Liver (tissue), 9 donors: ENCODE results near the gene UGT1A7. TPM values are rescaled to one million over a fixed set of nuclear protein-coding genes. Genes with fewer than 3 reads are reported as not detected.

Source experiments
- DNase-seq: peaks from one replicate; pipeline ENCODE4 v3.0.0-alpha.2; 2017; ENCODE audit warnings: low spot score
- H3K27ac ChIP-seq, 2 donors: one replicate each; pipeline ENCODE4 v1.7.0; 2013; ENCODE audit warnings: inconsistent platforms in 2 of 2, low read length in 2 of 2, control low read depth in 1 of 2, low read depth in 1 of 2, mild to moderate bottlenecking in 1 of 2
- H3K27me3 ChIP-seq, 4 donors: one replicate each; pipeline versions ENCODE4 v1.6.1 to v1.7.0; 2013; ENCODE audit warnings: low read length in 3 of 4, inconsistent platforms in 1 of 4, mild to moderate bottlenecking in 1 of 4, moderate library complexity in 1 of 4; ENCODE audit not compliant: control insufficient read depth in 4 of 4, insufficient read depth in 4 of 4
- H3K36me3 ChIP-seq, 4 donors: one replicate each; pipeline versions ENCODE4 v1.6.1 to v1.7.0; 2013; ENCODE audit warnings: low read length in 3 of 4, mild to moderate bottlenecking in 3 of 4, low read depth in 1 of 4, moderate library complexity in 1 of 4; ENCODE audit not compliant: control insufficient read depth in 4 of 4, insufficient read depth in 3 of 4
- H3K4me1 ChIP-seq, 4 donors: one replicate each; pipeline versions ENCODE4 v1.6.1 to v1.7.0; 2013; ENCODE audit warnings: low read length in 3 of 4, mild to moderate bottlenecking in 3 of 4, moderate library complexity in 1 of 4; ENCODE audit not compliant: control insufficient read depth in 4 of 4, insufficient read depth in 4 of 4
- H3K4me3 ChIP-seq, 3 donors: one replicate each; pipeline versions ENCODE4 v1.6.1 to v1.7.0; 2013; ENCODE audit warnings: low read length in 3 of 3, control low read depth in 1 of 3, low read depth in 1 of 3, mild to moderate bottlenecking in 1 of 3
- H3K9ac ChIP-seq, 2 donors: one replicate each; pipeline ENCODE4 v1.7.0; 2013; ENCODE audit warnings: low read length in 2 of 2, mild to moderate bottlenecking in 2 of 2, moderate library complexity in 2 of 2, control low read depth in 1 of 2, low read depth in 1 of 2
- H3K9me3 ChIP-seq, 4 donors: one replicate each; pipeline versions ENCODE4 v1.6.1 to v1.7.0; 2013; ENCODE audit warnings: low read length in 3 of 4; ENCODE audit not compliant: control insufficient read depth in 4 of 4
- ATF3 ChIP-seq: IDR thresholded peaks from 2 replicates; pipeline ENCODE4 v1.6.1; 2016; ENCODE audit warnings: antibody characterized with exemption
- CTCF ChIP-seq: fragments of 150-350 bp; IDR thresholded peaks from 2 replicates; pipeline ENCODE4 v1.5.1; 2017; ENCODE audit warnings: improper control_type of control experiment, low read depth, low read length; ENCODE audit not compliant: missing input control
- EGR1 ChIP-seq, 2 donors: IDR thresholded peaks; 2 replicates each; pipeline ENCODE4 v1.6.1; 2016 to 2018; ENCODE audit warnings: antibody characterized with exemption in 2 of 2, low read depth in 2 of 2
- FOXA2 ChIP-seq: IDR thresholded peaks from 2 replicates; pipeline ENCODE4 v1.6.1; 2016; ENCODE audit warnings: antibody characterized with exemption
- GABPA ChIP-seq, 2 donors: IDR thresholded peaks in 1 of 2; conservative IDR thresholded peaks in 1 of 2; 2 replicates each; pipeline ENCODE4 v1.6.1; 2016; ENCODE audit warnings: antibody characterized with exemption in 2 of 2, mild to moderate bottlenecking in 1 of 2, moderate library complexity in 1 of 2
- HNF4A ChIP-seq, 2 donors: conservative IDR thresholded peaks; 2 replicates each; pipeline ENCODE4 v1.6.1; 2016; ENCODE audit warnings: antibody characterized with exemption in 2 of 2, mild to moderate bottlenecking in 2 of 2
- HNF4G ChIP-seq: IDR thresholded peaks from 2 replicates; pipeline ENCODE4 v1.6.1; 2016; ENCODE audit warnings: antibody characterized with exemption
- JUND ChIP-seq, 2 donors: IDR thresholded peaks; 2 replicates each; pipeline ENCODE4 v1.6.1; 2016; ENCODE audit warnings: antibody characterized with exemption in 2 of 2
- MAX ChIP-seq: IDR thresholded peaks from 2 replicates; pipeline ENCODE4 v1.6.1; 2016; ENCODE audit warnings: antibody characterized with exemption
- NR2F2 ChIP-seq: IDR thresholded peaks from 2 replicates; pipeline ENCODE4 v1.6.1; 2016; ENCODE audit warnings: antibody characterized with exemption
- REST ChIP-seq: IDR thresholded peaks from 2 replicates; pipeline ENCODE4 v1.6.1; 2016; ENCODE audit warnings: antibody characterized with exemption, mild to moderate bottlenecking
- RXRA ChIP-seq, 2 donors: IDR thresholded peaks; 2 replicates each; pipeline ENCODE4 v1.6.1; 2017 to 2018; ENCODE audit warnings: antibody characterized with exemption in 2 of 2, mild to moderate bottlenecking in 1 of 2
- SP1 ChIP-seq: IDR thresholded peaks from 2 replicates; pipeline ENCODE4 v1.6.1; 2018; ENCODE audit warnings: antibody characterized with exemption, mild to moderate bottlenecking
- TAF1 ChIP-seq: conservative IDR thresholded peaks from 2 replicates; pipeline ENCODE4 v1.6.1; 2016; ENCODE audit warnings: antibody characterized with exemption, mild to moderate bottlenecking
- YY1 ChIP-seq: IDR thresholded peaks from 2 replicates; pipeline ENCODE4 v1.6.1; 2016; ENCODE audit warnings: antibody characterized with exemption, mild to moderate bottlenecking
- ZBTB33 ChIP-seq: IDR thresholded peaks from 2 replicates; pipeline ENCODE4 v1.6.1; 2016; ENCODE audit warnings: antibody characterized with exemption
- WGBS: extraction: QIAGEN DNeasy Blood & Tissue Kit; methylation state at CpG from one replicate; pipeline ENCODE4 v1.1.7; 2013; 5-methylcytosine and 5-hydroxymethylcytosine counted together
- polyA plus RNA-seq, 2 donors: library from polyadenylated mRNA; stranded (reverse) in 1 of 2; unstranded in 1 of 2; fragments of 200-250 nt in 1 of 2; fragments of >200 nt in 1 of 2; fragmentation: Nextera tagmentation in 1 of 2; extraction: Ambion mirVana in 1 of 2; gene quantifications; one replicate each; pipeline versions ENCODE4 v1.2.1 to v1.2.3, GENCODE V29; 2013 to 2015
- total RNA-seq, 2 donors: library from RNA; depleted of rRNA; stranded (reverse); fragments of >200 nt; gene quantifications; one replicate each; pipeline ENCODE4 v1.2.3, GENCODE V29; 2014
- donor health status: healthy.
- donor health status: healthy.
- donor health status: healthy.
- donor health status: healthy.
- donor health status: healthy.

The UGT1A7 gene
- total and polyA plus RNA-seq, 4 donors = 0.02 to 2.2 (median 0.38) TPM; not detected in 1

- TF ChIP-seq CTCF (no peak), FOXA2 (no peak), EGR1 (IDR thresholded peaks at IDR 0.05; ENCODE audit: low read depth in 2 of 2) (no peak), SP1 (no peak), NR2F2 (no peak), MAX (no peak), TAF1 (no peak), GABPA (IDR thresholded peaks at IDR 0.05 in 1 of 2, conservative IDR thresholded peaks at IDR 0.05 in 1 of 2) (no peak)
These were observed 2.5 kb upstream of the UGT1A7 start (continued) for GRCh38 chr2:233679196-233679595.

- Histone ChIP-seq H3K27ac (no peak overlapping the region), H3K9ac (no peak overlapping the region), H3K4me1 (peaks cover 3 to 14% (median 4%) of the 10 kb centered on the region in 4 donors), H3K4me3 (no peak overlapping the region), H3K27me3 (no peaks in the 10 kb centered on the region), H3K36me3 (no peaks in the 10 kb centered on the region), H3K9me3 (no peaks in the 10 kb centered on the region)
- DNase-seq = no peak
- TF ChIP-seq YY1 (no peak), HNF4G (no peak), FOXA2 (no peak), ZBTB33 (no peak), HNF4A (conservative IDR thresholded peaks at IDR 0.05) (no peak), REST (no peak), JUND (IDR thresholded peaks at IDR 0.05) (no peak), EGR1 (IDR thresholded peaks at IDR 0.05; ENCODE audit: low read depth in 2 of 2) (no peak), RXRA (IDR thresholded peaks at IDR 0.05) (no peak), NR2F2 (no peak), ATF3 (no peak)
- WGBS = 75% methylated on average over 4 of the region's 4 CpGs
These were observed 1.2 kb upstream of the UGT1A7 start for GRCh38 chr2:233680361-233681045.
